Sigmoid colon (tissue), 7 donors: ENCODE results near the gene PALM. TPM values are rescaled to one million over a fixed set of nuclear protein-coding genes. Genes with fewer than 3 reads are reported as not detected.
A peak's percentile ranks its signal among the peaks of the same experiment; 100 is the strongest.

Experiments
- DNase-seq: peaks from one replicate; pipeline ENCODE4 v3.0.0-alpha.2; 2019
- H3K27ac ChIP-seq, 4 donors: fragments of 200-600 bp; sonication (generic); one replicate each; pipeline ENCODE4 v1.5.1; 2016 to 2019; ENCODE audit warnings: mild to moderate bottlenecking in 1 of 4
- H3K27me3 ChIP-seq, 3 donors: fragments of 200-600 bp; sonication (generic); one replicate each; pipeline ENCODE4 v1.5.1; 2019; ENCODE audit warnings: mild to moderate bottlenecking in 1 of 3
- H3K36me3 ChIP-seq, 4 donors: fragments of 200-600 bp; sonication (generic); one replicate each; pipeline ENCODE4 v1.5.1; 2016 to 2019
- H3K4me1 ChIP-seq, 4 donors: fragments of 200-600 bp; sonication (generic); one replicate each; pipeline ENCODE4 v1.5.1; 2017 to 2019
- H3K4me3 ChIP-seq, 4 donors: fragments of 200-600 bp; sonication (generic); one replicate each; pipeline ENCODE4 v1.5.1; 2017 to 2019; ENCODE audit warnings: mild to moderate bottlenecking in 2 of 4, moderate library complexity in 1 of 4
- H3K9me3 ChIP-seq, 4 donors: fragments of 200-600 bp in 3 of 4; sonication (generic) in 3 of 4; one replicate each; pipeline versions ENCODE4 v1.5.1 to v1.6.1; 2013 to 2019
- EP300 ChIP-seq, 4 donors: sonication (generic); formaldehyde crosslinking; IDR thresholded peaks; one replicate each; pipeline ENCODE4 v1.6.1; 2017; ENCODE audit warnings: antibody characterized with exemption in 4 of 4
- POLR2A ChIP-seq, 2 donors: fragments of 450-650 bp; IDR thresholded peaks; one replicate each; pipeline ENCODE4 v1.6.1; 2016; ENCODE audit warnings: antibody characterized with exemption in 2 of 2, mild to moderate bottlenecking in 2 of 2, moderate library complexity in 2 of 2
- POLR2AphosphoS5 ChIP-seq, 4 donors: sonication (generic); formaldehyde crosslinking; IDR thresholded peaks; one replicate each; pipeline ENCODE4 v1.6.1; 2017; ENCODE audit warnings: antibody characterized with exemption in 4 of 4
- WGBS, 2 donors: extraction: QIAGEN DNeasy Blood & Tissue Kit; methylation state at CpG; one replicate each; pipeline ENCODE4 v1.1.7; 2013; 5-methylcytosine and 5-hydroxymethylcytosine counted together
- intact Hi-C: fragments of 100-400 bp; cut with DNase I; formaldehyde crosslinking; loops from one replicate; pipeline ENCODE4 v1.15.1; 2023
- polyA plus RNA-seq, 3 donors: library from polyadenylated mRNA; stranded (reverse); fragments of 200-250 nt; gene quantifications; one replicate each; pipeline ENCODE4 v1.2.3, GENCODE V29; 2013
- total RNA-seq, 4 donors: library from RNA; depleted of rRNA; stranded (reverse); fragments of >200 nt; gene quantifications; one replicate each; pipeline ENCODE4 v1.1.0, GENCODE V29; 2016
- TF ChIP-seq, protein P1 (sequence below), 4 experiments: fragments of 450-650 bp in 3 of 4; fragments of 200-600 bp in 1 of 4; IDR thresholded peaks; one replicate each; pipeline ENCODE4 v1.5.1; 2016 to 2019; ENCODE audit warnings: antibody characterized with exemption in 4 of 4, mild to moderate bottlenecking in 3 of 4, moderate library complexity in 2 of 4
- donor health status: healthy with polysubstance abuse.
- donor health status: Bipolar disorder and iron deficiency.
- donor health status: healthy.

The PALM gene, protein sequence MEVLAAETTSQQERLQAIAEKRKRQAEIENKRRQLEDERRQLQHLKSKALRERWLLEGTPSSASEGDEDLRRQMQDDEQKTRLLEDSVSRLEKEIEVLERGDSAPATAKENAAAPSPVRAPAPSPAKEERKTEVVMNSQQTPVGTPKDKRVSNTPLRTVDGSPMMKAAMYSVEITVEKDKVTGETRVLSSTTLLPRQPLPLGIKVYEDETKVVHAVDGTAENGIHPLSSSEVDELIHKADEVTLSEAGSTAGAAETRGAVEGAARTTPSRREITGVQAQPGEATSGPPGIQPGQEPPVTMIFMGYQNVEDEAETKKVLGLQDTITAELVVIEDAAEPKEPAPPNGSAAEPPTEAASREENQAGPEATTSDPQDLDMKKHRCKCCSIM
- total RNA-seq (10 to 100 TPM; 30.4 to 91.4 (median 35.9) TPM), polyA plus RNA-seq (10 to 100 TPM in 2 of 3 donors, 1 to 10 TPM in 1; 3.0 to 21.0 (median 12.5) TPM)

DNA sequence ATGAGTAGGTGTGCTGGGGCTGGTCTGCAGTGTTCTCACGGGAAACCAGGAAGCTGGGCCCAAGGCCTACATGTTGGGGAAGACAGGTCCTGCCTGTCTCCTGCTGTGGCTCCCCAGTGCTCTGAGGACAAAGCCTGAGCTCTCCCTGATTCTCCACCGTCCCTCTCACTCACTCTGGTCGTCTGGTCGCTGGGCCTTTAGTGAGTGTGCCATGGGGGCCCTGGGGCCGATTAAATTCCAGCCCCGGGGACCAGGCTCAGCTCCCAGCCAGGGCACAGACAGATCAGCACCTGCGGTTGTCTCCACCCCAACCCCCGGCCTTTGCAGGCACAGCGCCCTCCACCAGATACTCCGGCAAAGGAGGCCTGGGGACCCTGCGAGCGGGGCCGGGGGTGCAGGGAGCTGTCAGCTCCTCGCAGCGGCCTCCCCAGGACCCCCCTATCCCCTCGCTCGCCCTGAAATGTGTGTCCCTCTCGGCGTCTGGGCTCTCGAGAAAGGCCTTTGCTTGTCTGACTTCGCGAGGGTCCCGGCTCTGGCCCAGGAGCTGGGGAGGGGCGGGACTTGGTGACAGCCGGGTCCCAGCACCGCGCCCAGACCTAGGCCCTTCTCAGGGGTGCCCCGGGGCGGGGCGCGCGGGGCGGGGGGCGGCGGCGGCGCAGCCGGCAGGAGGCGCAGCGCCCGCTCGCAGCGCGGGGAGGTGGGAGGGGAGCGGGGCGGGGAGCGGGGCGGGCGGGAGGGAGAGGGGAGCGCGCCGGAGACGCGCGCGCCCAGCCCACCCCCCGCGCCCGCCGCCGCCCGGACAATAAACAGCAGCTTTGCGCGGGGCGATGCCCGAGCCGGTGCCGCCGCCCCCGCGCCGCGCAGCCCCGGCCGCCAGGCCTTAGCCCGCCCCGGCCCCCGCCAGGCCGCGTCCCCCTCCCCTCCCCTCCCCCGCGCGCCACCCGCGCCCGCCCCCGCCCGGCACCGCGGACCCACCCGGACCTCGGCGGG is at the start of gene PALM:
Gene PALM, plus strand, starts transcription at position 782 of the 990 bp plus-strand sequence. CDS start 212 bp downstream, outside the sequence.
- WGBS, 2 donors: 9 to 10% methylated on average over 92 of the region's 93 CpGs

DNA sequence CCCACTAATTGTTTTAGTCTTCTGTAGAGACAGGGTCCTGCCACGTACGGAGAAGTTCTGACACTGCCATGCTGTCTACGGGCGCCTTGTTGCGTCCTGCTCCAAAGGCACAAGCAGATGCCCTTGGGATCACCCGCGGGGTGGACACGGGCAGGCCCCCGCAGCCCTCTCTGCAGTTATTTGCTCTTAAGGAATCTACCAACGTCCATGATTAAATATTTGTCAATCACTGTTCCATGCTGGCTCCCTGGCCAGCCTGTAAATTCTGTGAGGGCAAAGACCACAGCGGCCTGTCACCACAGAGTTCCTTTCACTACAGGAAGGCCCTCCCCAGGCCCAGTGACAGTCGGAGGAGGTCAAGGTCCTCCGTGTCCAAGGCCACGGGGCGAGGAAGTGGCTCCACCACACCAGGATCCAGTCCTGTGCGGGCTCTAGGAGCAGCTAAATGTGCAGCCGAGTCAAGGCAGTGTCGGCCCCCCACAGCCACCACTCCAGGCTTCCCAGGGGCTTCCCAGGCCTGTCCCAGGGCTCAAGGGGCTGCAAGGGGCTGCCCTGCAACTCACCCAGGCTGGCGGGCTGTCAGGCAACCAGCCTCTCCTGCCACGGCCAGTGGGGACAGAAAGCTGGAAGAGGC is 47.8 kb upstream of the PALM start:
- H3K4me3 ChIP-seq: peak overlapping the region in 3 of 4 donors; percentile 79 to 100 (median 100)

More for the DNA sequence above, at the start of gene PALM:
- Histone ChIP-seq H3K27ac (peak within 1 kb of the TSS; percentile 81 to 83 (median 82)), H3K9me3 (no peaks in the 10 kb centered on the region), H3K4me1 (peaks cover 0 to 41% (median 27%) of the 10 kb centered on the region in 4 donors), H3K36me3 (no peaks in the 10 kb centered on the region), H3K27me3 (peaks cover 0 to 12% (median 6%) of the 10 kb centered on the region in 3 donors), H3K4me3 (peak within 1 kb of the TSS; percentile 68 to 95 (median 84))
- TF ChIP-seq POLR2AphosphoS5 (IDR thresholded peaks at IDR 0.05) (no peak), POLR2A (IDR thresholded peaks at IDR 0.05) (no peak)
- TF ChIP-seq, protein P1, sequence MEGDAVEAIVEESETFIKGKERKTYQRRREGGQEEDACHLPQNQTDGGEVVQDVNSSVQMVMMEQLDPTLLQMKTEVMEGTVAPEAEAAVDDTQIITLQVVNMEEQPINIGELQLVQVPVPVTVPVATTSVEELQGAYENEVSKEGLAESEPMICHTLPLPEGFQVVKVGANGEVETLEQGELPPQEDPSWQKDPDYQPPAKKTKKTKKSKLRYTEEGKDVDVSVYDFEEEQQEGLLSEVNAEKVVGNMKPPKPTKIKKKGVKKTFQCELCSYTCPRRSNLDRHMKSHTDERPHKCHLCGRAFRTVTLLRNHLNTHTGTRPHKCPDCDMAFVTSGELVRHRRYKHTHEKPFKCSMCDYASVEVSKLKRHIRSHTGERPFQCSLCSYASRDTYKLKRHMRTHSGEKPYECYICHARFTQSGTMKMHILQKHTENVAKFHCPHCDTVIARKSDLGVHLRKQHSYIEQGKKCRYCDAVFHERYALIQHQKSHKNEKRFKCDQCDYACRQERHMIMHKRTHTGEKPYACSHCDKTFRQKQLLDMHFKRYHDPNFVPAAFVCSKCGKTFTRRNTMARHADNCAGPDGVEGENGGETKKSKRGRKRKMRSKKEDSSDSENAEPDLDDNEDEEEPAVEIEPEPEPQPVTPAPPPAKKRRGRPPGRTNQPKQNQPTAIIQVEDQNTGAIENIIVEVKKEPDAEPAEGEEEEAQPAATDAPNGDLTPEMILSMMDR (IDR thresholded peaks at IDR 0.05): peak in 1 of 4 experiments; percentile 20
- intact Hi-C loops: loop anchor here (2.0 kb wide), 2 partner anchors 28 to 46 kb away; partner anchors contain the start of gene RNF126
- DNase-seq: peak; percentile 74

DNA sequence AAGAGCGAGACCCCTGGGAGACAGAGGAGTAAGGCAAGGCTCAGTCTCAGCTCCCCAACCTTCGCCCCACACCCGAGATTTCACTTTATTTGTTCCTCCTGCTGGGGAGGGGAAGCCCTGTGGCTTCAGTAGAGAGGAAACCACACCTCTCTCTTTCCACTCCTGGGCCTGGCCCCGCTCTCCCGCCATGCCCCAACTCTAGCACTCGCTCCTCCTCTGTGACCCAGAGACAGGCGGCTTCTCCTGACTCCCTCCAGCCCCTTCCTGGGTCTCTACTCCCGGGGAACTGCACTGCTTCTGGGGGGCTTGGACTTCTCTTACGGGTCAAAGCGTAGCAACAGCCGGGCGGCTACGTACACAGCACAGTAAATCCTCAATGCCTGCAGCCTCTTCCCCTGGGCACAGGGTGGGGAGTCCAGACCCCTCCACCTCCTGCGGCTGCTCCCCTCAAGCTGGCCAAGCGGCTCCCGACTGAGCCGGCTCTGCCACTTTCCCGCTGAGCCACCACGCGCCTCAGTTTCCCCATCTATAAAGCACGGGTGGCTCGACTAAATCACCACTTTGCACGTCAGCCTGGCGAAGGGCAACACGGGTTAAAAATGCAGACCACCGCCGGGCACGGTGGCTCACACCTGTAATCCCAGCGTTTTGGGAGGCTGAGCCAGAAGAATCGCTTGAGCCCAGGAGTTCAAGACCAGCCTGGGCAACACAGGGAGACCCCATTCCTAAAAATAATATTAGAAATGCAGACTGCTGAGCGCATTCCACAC is 47.1 kb upstream of the PALM start:
- no peaks in the 10 kb centered on the region for H3K36me3 ChIP-seq
- peak overlapping the region; percentile 96 to 99 (median 96) for H3K27ac ChIP-seq
- H3K27me3 ChIP-seq: no peaks in the 10 kb centered on the region
- WGBS, 2 donors: 2 to 7% methylated on average over 31 of the region's 31 CpGs
- intact Hi-C loops: loop anchor here (2.0 to 5.0 kb wide), 3 partner anchors 23 to 136 kb away; partner anchors contain the start of genes FGF22, PALM and PTBP1
- H3K4me3 ChIP-seq: peak overlapping the region; percentile 79 to 100 (median 99)
- peaks cover 0 to 77% (median 73%) of the 10 kb centered on the region in 4 donors for H3K4me1 ChIP-seq
- no peaks in the 10 kb centered on the region for H3K9me3 ChIP-seq
- TF ChIP-seq POLR2A (IDR thresholded peaks at IDR 0.05): no peak
- no peak for TF ChIP-seq EP300 (IDR thresholded peaks at IDR 0.05)
- TF ChIP-seq POLR2AphosphoS5 (IDR thresholded peaks at IDR 0.05): no peak
- TF ChIP-seq, protein P1 (IDR thresholded peaks at IDR 0.05): no peak
- peak; percentile 71 for DNase-seq

More for the DNA sequence above, 47.8 kb upstream of the PALM start:
- TF ChIP-seq, protein P1 (IDR thresholded peaks at IDR 0.05): no peak
- no peak for TF ChIP-seq POLR2A (IDR thresholded peaks at IDR 0.05)
- TF ChIP-seq EP300 (IDR thresholded peaks at IDR 0.05): no peak
- TF ChIP-seq POLR2AphosphoS5 (IDR thresholded peaks at IDR 0.05): no peak
- 10 to 29% methylated on average over 20 of the region's 20 CpGs for WGBS, 2 donors
- peak; percentile 64 for DNase-seq
- H3K27me3 ChIP-seq: no peaks in the 10 kb centered on the region
- H3K27ac ChIP-seq: peak overlapping the region; percentile 96 to 99 (median 96)
- no peaks in the 10 kb centered on the region for H3K9me3 ChIP-seq
- intact Hi-C loops: loop anchor here (5.0 kb wide), 1 partner anchor 136 kb away; the partner anchor contains the start of gene PTBP1
- no peaks in the 10 kb centered on the region for H3K36me3 ChIP-seq
- peaks cover 0 to 77% (median 73%) of the 10 kb centered on the region in 4 donors for H3K4me1 ChIP-seq
